ENCODE results near the gene EFCAB6. TPM values are rescaled to one million over a fixed set of nuclear protein-coding genes. Genes with fewer than 3 reads are reported as not detected.

The EFCAB6 gene
- total RNA-seq, 2 experiments from 2014 or later, result 0.13 TPM; not detected in 1

GRCh38 chr22:43755011-43755410 lies 57.1 kb downstream of the EFCAB6 start:
- H2AFZ ChIP-seq (ENCODE audit: low read length), result no peak overlapping the region
- TF ChIP-seq, protein P1, sequence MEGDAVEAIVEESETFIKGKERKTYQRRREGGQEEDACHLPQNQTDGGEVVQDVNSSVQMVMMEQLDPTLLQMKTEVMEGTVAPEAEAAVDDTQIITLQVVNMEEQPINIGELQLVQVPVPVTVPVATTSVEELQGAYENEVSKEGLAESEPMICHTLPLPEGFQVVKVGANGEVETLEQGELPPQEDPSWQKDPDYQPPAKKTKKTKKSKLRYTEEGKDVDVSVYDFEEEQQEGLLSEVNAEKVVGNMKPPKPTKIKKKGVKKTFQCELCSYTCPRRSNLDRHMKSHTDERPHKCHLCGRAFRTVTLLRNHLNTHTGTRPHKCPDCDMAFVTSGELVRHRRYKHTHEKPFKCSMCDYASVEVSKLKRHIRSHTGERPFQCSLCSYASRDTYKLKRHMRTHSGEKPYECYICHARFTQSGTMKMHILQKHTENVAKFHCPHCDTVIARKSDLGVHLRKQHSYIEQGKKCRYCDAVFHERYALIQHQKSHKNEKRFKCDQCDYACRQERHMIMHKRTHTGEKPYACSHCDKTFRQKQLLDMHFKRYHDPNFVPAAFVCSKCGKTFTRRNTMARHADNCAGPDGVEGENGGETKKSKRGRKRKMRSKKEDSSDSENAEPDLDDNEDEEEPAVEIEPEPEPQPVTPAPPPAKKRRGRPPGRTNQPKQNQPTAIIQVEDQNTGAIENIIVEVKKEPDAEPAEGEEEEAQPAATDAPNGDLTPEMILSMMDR (conservative IDR thresholded peaks at IDR 0.05; ENCODE audit: low read length), result no peak
- TF ChIP-seq EZH2phosphoT487 (IDR thresholded peaks at IDR 0.05; ENCODE audit: borderline replicate concordance, low read depth, low read length), result no peak

GRCh38 chr22:43754176-43754575 lies 57.9 kb downstream of the EFCAB6 start:
- Histone ChIP-seq H3K36me3 (ENCODE audit: insufficient read depth, low read length) (no peaks in the 10 kb centered on the region), H3K4me2 (ENCODE audit: low read length) (no peak overlapping the region), H3K4me1 (ENCODE audit: insufficient read depth, low read length, poor library complexity, severe bottlenecking) (no peaks in the 10 kb centered on the region), H3K4me3 (ENCODE audit: low read depth, low read length, poor library complexity, severe bottlenecking) (no peak overlapping the region), H3K9me3 (ENCODE audit: low read length) (no peaks in the 10 kb centered on the region), H3K27ac (ENCODE audit: low read depth, low read length, poor library complexity, severe bottlenecking) (no peak overlapping the region), H2AFZ (ENCODE audit: low read length) (no peak overlapping the region), H4K20me1 (ENCODE audit: insufficient read depth, low read length) (no peaks in the 10 kb centered on the region), H3K79me2 (ENCODE audit: insufficient read depth, low read depth, low read length) (no peaks in the 10 kb centered on the region), H3K9me2 (ENCODE audit: insufficient read depth, low read length) (no peaks in the 10 kb centered on the region)
- DNase-seq (ENCODE audit: low spot score), result no peak
- BruUV-seq (replicated peaks), result no TSS peak
- TF ChIP-seq EZH2phosphoT487 (IDR thresholded peaks at IDR 0.05; ENCODE audit: borderline replicate concordance, low read depth, low read length), result no peak
- TF ChIP-seq, protein P1 (conservative IDR thresholded peaks at IDR 0.05; ENCODE audit: low read length), result no peak
- CTCF ChIA-PET (ENCODE audit: unreplicated experiment), result no interaction called here
- POLR2A ChIA-PET, result no interaction called here
- intact Hi-C loops (cut with micrococcal nuclease; ENCODE audit: unreplicated experiment), result no loop called here

More at GRCh38 chr22:43755011-43755410, 57.1 kb downstream of the EFCAB6 start:
- Histone ChIP-seq H3K4me3 (ENCODE audit: low read depth, low read length, poor library complexity, severe bottlenecking) (no peak overlapping the region), H3K9me3 (ENCODE audit: low read length) (no peaks in the 10 kb centered on the region), H3K36me3 (ENCODE audit: insufficient read depth, low read length) (no peaks in the 10 kb centered on the region), H3K4me2 (ENCODE audit: low read length) (no peak overlapping the region), H3K4me1 (ENCODE audit: insufficient read depth, low read length, poor library complexity, severe bottlenecking) (no peaks in the 10 kb centered on the region), H3K79me2 (ENCODE audit: insufficient read depth, low read depth, low read length) (no peaks in the 10 kb centered on the region), H3K9me2 (ENCODE audit: insufficient read depth, low read length) (no peaks in the 10 kb centered on the region), H3K27ac (ENCODE audit: low read depth, low read length, poor library complexity, severe bottlenecking) (no peak overlapping the region), H4K20me1 (ENCODE audit: insufficient read depth, low read length) (no peaks in the 10 kb centered on the region)
- intact Hi-C loops (cut with micrococcal nuclease; ENCODE audit: unreplicated experiment), result no loop called here
- no TSS peak for BruUV-seq (replicated peaks)
- DNase-seq (ENCODE audit: low spot score), result no peak
- CTCF ChIA-PET (ENCODE audit: unreplicated experiment), result no interaction called here
- POLR2A ChIA-PET, result no interaction called here

DNA sequence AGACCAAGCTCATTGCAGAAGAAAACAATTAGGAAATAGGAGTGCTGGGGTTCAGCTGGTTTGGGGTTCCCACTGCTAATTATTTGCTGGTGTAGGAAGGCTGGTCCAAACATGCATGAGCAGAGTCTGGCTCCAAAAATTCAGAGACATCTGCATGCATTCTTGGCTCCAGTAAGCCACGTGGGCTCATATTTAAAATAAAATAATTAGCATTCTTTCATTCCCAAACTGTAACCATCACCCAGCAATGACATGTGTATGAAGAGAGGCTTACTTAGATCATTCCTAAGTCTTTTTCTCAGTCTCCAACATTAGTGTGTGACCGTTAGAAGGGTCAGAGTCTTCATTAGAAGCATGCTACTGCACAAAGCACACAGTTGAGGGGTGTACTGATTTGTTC lies 58.4 kb downstream of the EFCAB6 start:
- Histone ChIP-seq H3K4me2 (ENCODE audit: low read length) (no peak overlapping the region), H4K20me1 (ENCODE audit: insufficient read depth, low read length) (no peaks in the 10 kb centered on the region), H3K9me2 (ENCODE audit: insufficient read depth, low read length) (no peaks in the 10 kb centered on the region), H3K79me2 (ENCODE audit: insufficient read depth, low read depth, low read length) (no peaks in the 10 kb centered on the region), H3K4me3 (ENCODE audit: low read depth, low read length, poor library complexity, severe bottlenecking) (no peak overlapping the region), H2AFZ (ENCODE audit: low read length) (no peak overlapping the region), H3K27ac (ENCODE audit: low read depth, low read length, poor library complexity, severe bottlenecking) (no peak overlapping the region), H3K36me3 (ENCODE audit: insufficient read depth, low read length) (no peaks in the 10 kb centered on the region), H3K4me1 (ENCODE audit: insufficient read depth, low read length, poor library complexity, severe bottlenecking) (no peaks in the 10 kb centered on the region), H3K9me3 (ENCODE audit: low read length) (no peaks in the 10 kb centered on the region)
- no peak for DNase-seq (ENCODE audit: low spot score)
- ChIA-PET CTCF (ENCODE audit: unreplicated experiment) (no interaction called here), POLR2A (no interaction called here)
- intact Hi-C loops (cut with micrococcal nuclease; ENCODE audit: unreplicated experiment), result no loop called here
- TF ChIP-seq, protein P1 (conservative IDR thresholded peaks at IDR 0.05; ENCODE audit: low read length), result no peak
- no peak for TF ChIP-seq EZH2phosphoT487 (IDR thresholded peaks at IDR 0.05; ENCODE audit: borderline replicate concordance, low read depth, low read length)
- BruUV-seq (replicated peaks), result no TSS peak
